Iris pigment epithelial cell (primary cell): Measurements from ENCODE around the gene FAM177B.

Source experiments
- DNase-seq: peaks from one replicate; pipeline ENCODE4 v3.0.0-alpha.2; 2011; ENCODE audit warnings: low read depth

Gene FAM177B

GRCh38 chr1:222786121-222786520, 49.1 kb downstream of the FAM177B start:
- no peak for DNase-seq

- no peak for DNase-seq
Measured at GRCh38 chr1:222787729-222788128, 50.7 kb downstream of the FAM177B start.

GRCh38 chr1:222788402-222789156, 51.6 kb downstream of the FAM177B start:
- no peak for DNase-seq

DNA sequence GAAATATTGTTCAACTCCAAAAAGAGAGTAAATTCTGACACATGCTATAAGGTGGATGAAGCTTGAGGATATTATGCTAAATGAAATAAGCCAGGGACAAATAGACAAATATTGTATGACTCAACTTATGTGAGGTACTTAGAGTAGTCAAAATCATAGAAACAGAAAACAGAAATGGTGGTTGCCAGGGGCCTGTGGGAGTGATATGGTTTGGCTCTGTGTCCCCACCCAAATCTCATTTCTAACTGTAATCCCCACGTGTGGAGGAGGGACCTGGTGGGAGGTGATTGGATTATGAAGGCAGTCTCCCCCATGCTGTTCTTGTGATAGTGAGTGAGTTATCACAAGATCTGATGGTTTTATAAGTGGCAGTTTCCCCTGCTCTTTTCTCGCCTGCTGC, 53.1 kb downstream of the FAM177B start:
- DNase-seq = no peak

DNA sequence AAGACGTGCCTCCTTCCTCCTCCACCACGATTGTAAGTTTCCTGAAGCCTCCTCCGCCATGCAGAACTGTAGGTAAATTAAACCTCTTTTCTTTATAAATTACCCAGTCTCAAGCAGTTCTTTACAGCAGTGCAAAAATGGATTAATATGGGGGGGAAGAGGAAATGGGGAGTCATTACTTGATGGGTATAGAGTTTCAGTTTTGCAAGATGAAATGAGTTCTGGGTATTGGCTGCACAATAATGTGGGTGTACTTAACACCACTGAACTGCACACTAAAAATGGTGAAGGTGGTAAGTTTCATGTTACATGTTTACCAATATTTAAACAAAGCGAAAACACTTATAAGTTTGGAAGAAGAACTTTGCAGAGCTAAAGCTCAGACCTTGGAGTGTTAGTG, 53.5 kb downstream of the FAM177B start:
- DNase-seq = no peak

DNA sequence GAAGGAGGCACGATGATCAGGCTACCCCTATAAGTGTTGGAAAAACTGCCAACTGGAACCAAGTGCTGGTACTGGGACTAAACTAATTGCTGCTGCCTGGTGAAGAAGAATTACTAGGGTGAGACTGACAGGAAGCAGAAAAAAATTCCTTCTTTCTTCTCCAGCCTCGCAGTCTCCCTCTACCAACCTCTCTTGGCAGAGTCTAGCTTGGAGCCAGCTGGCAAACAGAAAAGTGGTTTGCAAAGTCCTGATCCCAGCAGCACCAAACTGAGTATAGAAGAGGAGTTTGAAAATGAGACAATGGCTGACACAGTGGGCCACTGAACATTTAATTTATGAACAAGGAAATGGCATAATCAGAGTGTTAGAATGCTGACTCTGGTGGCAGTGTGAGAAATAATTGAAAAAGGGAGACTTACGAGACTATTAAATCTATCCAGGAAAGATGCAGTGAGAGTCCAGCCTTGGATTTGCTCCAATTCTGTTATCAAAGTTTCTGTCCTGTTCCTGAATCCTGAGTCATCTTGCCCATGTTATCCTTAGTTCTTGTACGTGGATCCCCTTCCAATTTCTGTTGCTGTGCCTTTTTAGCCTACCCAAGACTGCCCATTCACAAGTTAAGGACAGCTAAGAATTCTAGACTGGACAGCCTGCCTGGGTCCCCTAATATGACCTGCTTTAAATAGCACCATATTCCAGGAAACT, 54.2 kb downstream of the FAM177B start:
- DNase-seq = peak; percentile 28

- DNase-seq = peak; percentile 37
Measured at GRCh38 chr1:222792744-222793143, 55.7 kb downstream of the FAM177B start.

DNA sequence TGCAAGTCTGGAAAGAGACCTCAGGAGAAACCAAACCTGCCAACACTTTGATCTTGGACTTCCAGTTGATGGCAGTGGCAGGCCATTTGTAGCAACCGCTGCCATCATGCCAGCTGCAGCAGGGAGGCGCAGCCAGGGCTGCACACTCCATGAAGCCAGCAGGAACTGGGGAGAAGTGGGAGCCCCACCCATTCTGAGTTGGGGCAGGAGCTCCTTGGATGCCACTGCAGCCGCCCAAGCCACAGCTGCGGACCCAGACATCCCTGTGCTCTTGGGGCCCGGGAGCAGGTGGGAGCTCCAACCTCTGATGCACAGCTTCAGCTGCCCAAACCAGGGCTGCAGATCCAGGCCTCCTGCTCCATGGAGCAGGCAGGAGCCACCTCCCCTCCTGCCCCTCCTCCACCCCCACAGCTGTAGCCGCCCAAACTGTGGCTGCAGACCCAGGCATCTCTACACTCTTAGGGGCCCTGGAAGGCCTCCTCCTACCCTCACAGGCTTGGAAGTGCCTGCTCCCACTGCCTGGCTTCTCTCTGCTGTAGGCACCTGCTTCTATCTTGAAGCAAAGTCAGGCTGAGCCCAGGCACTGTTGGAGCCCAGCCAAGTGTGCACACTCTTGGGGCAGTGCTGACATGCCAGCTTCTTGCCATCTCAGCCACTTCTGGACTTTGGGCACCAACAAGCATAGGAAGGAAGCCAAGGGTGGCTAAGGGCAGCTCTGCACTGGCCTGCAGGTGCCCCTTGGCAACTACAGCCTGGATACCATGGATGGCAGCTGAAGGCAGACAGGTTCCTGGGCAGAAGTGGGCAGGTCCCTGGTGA, 57.9 kb downstream of the FAM177B start:
- no peak for DNase-seq

DNA sequence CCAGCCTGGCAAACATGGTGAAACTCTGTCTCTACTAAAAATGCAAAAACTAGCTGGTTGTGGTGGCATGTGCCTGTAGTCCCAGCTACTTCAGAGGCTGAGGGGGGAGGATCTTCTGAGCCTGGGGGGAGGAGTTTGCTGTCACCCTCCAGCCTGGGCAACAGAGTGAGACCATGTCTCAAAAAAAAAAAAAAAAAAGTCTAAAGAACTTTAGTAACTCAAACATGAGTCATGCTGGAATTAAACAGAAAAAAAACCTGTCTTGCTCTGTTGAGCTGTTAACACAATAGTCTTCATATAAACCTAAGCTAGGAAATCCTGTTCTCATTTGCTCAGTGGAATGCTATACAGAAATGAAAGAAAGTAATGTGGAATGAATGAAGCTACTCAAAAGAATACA, 61.1 kb downstream of the FAM177B start:
- DNase-seq = peak; percentile 52

DNA sequence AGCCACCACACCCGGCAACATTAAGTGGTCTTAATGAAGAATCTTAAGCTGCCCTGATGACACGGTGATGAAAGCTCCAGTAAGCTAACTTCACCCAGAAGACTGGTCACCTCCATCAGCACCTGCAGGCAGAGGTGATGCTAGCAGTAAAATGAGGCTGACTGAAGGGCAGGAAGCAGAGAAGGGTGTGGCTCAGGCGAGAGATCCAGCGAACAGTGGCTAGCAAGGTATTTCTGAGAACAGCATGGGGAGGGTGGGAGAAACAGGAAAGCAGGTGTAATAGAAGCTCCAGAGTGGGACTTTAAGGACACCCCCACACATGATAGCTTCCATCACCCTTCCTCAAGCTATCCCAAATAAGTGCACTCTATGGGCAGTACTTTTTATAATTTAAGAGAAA, 62.0 kb downstream of the FAM177B start:
- DNase-seq = no peak
